Neural cell (in vitro differentiated cells): ENCODE measurements around the gene S100A1. TPM values are rescaled to one million over a fixed set of nuclear protein-coding genes. Genes with fewer than 3 reads are reported as not detected.

ENCODE experiments used
- H2AFZ ChIP-seq: fragments of 200-600, 300-800 bp; sonication (generic), shearing (Covaris generic); 2 replicates; pipeline ENCODE4 v1.6.0; 2014; ENCODE audit warnings: low read depth, mild to moderate bottlenecking, antibody characterized with exemption, low read length, moderate library complexity
- H3F3A ChIP-seq: fragments of 200-600 bp; shearing (Covaris generic); 2 replicates; pipeline ENCODE4 v1.6.1; 2016; ENCODE audit warnings: mild to moderate bottlenecking, moderate library complexity, mixed read lengths, antibody characterized with exemption, low read length; ENCODE audit not compliant: insufficient read depth, poor library complexity, severe bottlenecking
- H3K27ac ChIP-seq: fragments of 200-600, 300-800 bp; sonication (generic), shearing (Covaris generic); 2 replicates; pipeline ENCODE4 v1.5.1; 2014; ENCODE audit warnings: mild to moderate bottlenecking, low read length, moderate library complexity
- H3K27me3 ChIP-seq: fragments of 300-800, 200-600 bp; sonication (generic), shearing (Covaris generic); 2 replicates; pipeline ENCODE4 v1.6.0; 2014; ENCODE audit warnings: mild to moderate bottlenecking, low read depth, low read length, moderate library complexity; ENCODE audit not compliant: insufficient read depth
- H3K36me3 ChIP-seq: fragments of 300-800, 200-600 bp; sonication (generic), shearing (Covaris generic); 2 replicates; pipeline ENCODE4 v1.5.1; 2014; ENCODE audit warnings: mild to moderate bottlenecking, antibody characterized with exemption, low read length, moderate library complexity; ENCODE audit not compliant: insufficient read depth
- H3K4me2 ChIP-seq: fragments of 300-800, 200-600 bp; sonication (generic), shearing (Covaris generic); 2 replicates; pipeline ENCODE4 v1.6.0; 2014; ENCODE audit warnings: mild to moderate bottlenecking, low read length
- H3K4me3 ChIP-seq: fragments of 300-800, 200-600 bp; sonication (generic), shearing (Covaris generic); 2 replicates; pipeline ENCODE4 v1.5.1; 2014; ENCODE audit warnings: mild to moderate bottlenecking, low read length, moderate library complexity
- H3K79me2 ChIP-seq: fragments of 200-600 bp; shearing (Covaris generic); replicated peaks from 2 replicates; pipeline ENCODE4 v1.6.0; 2014; ENCODE audit warnings: mild to moderate bottlenecking, low read length, moderate library complexity; ENCODE audit not compliant: insufficient read depth
- H3K9ac ChIP-seq: fragments of 300-800, 200-600 bp; sonication (generic), shearing (Covaris generic); 2 replicates; pipeline ENCODE4 v1.6.1; 2016; ENCODE audit warnings: mild to moderate bottlenecking, low read length, mixed read lengths
- H3K9me2 ChIP-seq: fragments of 200-600 bp; shearing (Covaris generic); 2 replicates; pipeline ENCODE4 v1.6.1; 2016; ENCODE audit warnings: mild to moderate bottlenecking, low read length, mixed read lengths; ENCODE audit not compliant: insufficient read depth
- H3K9me3 ChIP-seq: fragments of 200-600, 300-800 bp; sonication (generic), shearing (Covaris generic); 2 replicates; pipeline ENCODE4 v1.6.1; 2016; ENCODE audit warnings: mild to moderate bottlenecking, mixed run types, low read length, moderate library complexity, mixed read lengths
- H4K20me1 ChIP-seq: fragments of 200-600 bp; shearing (Covaris generic); 2 replicates; pipeline ENCODE4 v1.6.1; 2016; ENCODE audit warnings: mild to moderate bottlenecking, mixed run types; ENCODE audit not compliant: insufficient read depth
- EP300 ChIP-seq: fragments of 450-650 bp; conservative IDR thresholded peaks from 2 replicates; pipeline ENCODE4 v1.6.1; 2014; ENCODE audit warnings: antibody characterized with exemption, mild to moderate bottlenecking, moderate library complexity; ENCODE audit not compliant: poor library complexity, severe bottlenecking
- EZH2 ChIP-seq: fragments of 200-600, 300-800 bp; shearing (Covaris generic), sonication (generic); IDR thresholded peaks from 2 replicates; pipeline ENCODE4 v1.6.1; 2014; ENCODE audit warnings: antibody characterized with exemption, low read length, borderline replicate concordance, mild to moderate bottlenecking; ENCODE audit not compliant: insufficient read depth, poor library complexity, severe bottlenecking
- MXI1 ChIP-seq: fragments of 450-650 bp; conservative IDR thresholded peaks from 2 replicates; pipeline ENCODE4 v1.6.1; 2014; ENCODE audit warnings: antibody characterized with exemption, mild to moderate bottlenecking; ENCODE audit not compliant: poor library complexity, severe bottlenecking
- POLR2AphosphoS5 ChIP-seq: IDR thresholded peaks from 2 replicates; pipeline ENCODE4 v1.6.1; 2012
- RAD21 ChIP-seq: fragments of 450-650 bp; conservative IDR thresholded peaks from 2 replicates; pipeline ENCODE4 v1.6.1; 2014; ENCODE audit warnings: antibody characterized with exemption, mild to moderate bottlenecking, moderate library complexity
- SMC3 ChIP-seq: fragments of 450-650 bp; conservative IDR thresholded peaks from 2 replicates; pipeline ENCODE4 v1.6.1; 2014; ENCODE audit warnings: antibody characterized with exemption, mild to moderate bottlenecking, moderate library complexity; ENCODE audit not compliant: poor library complexity
- TAF1 ChIP-seq: IDR thresholded peaks from 2 replicates; pipeline ENCODE4 v1.6.1; 2012; ENCODE audit warnings: low read depth
- polyA plus RNA-seq: library from polyadenylated mRNA; depleted of rRNA; stranded (reverse); fragments of >200 nt; gene quantifications from 2 replicates; pipeline ENCODE4 v1.2.3, GENCODE V29; 2014
- TF ChIP-seq, protein P1 (sequence below): IDR thresholded peaks from 2 replicates; pipeline ENCODE4 v1.6.1; 2012; ENCODE audit warnings: borderline replicate concordance
- TF ChIP-seq, protein P2 (sequence below): fragments of 450-650 bp; IDR thresholded peaks from 2 replicates; pipeline ENCODE4 v1.5.1; 2014; ENCODE audit warnings: antibody characterized with exemption, mild to moderate bottlenecking, moderate library complexity; ENCODE audit not compliant: poor library complexity, severe bottlenecking

Gene S100A1
- polyA plus RNA-seq, 1 donor from 2014 or later, result not detected

- Histone ChIP-seq H3K27ac (no peak overlapping the region), H3K4me3 (peak overlapping the region; percentile 79)
- no peak for TF ChIP-seq MXI1
- TF ChIP-seq, protein P1, sequence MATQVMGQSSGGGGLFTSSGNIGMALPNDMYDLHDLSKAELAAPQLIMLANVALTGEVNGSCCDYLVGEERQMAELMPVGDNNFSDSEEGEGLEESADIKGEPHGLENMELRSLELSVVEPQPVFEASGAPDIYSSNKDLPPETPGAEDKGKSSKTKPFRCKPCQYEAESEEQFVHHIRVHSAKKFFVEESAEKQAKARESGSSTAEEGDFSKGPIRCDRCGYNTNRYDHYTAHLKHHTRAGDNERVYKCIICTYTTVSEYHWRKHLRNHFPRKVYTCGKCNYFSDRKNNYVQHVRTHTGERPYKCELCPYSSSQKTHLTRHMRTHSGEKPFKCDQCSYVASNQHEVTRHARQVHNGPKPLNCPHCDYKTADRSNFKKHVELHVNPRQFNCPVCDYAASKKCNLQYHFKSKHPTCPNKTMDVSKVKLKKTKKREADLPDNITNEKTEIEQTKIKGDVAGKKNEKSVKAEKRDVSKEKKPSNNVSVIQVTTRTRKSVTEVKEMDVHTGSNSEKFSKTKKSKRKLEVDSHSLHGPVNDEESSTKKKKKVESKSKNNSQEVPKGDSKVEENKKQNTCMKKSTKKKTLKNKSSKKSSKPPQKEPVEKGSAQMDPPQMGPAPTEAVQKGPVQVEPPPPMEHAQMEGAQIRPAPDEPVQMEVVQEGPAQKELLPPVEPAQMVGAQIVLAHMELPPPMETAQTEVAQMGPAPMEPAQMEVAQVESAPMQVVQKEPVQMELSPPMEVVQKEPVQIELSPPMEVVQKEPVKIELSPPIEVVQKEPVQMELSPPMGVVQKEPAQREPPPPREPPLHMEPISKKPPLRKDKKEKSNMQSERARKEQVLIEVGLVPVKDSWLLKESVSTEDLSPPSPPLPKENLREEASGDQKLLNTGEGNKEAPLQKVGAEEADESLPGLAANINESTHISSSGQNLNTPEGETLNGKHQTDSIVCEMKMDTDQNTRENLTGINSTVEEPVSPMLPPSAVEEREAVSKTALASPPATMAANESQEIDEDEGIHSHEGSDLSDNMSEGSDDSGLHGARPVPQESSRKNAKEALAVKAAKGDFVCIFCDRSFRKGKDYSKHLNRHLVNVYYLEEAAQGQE, result no peak
These were observed 31.4 kb downstream of the S100A1 start for GRCh38 chr1:153659656-153660055.

GRCh38 chr1:153661111-153661708 lies 33.0 kb downstream of the S100A1 start:
- Histone ChIP-seq H3F3A (peaks cover 3% of the 10 kb centered on the region), H3K27ac (no peak overlapping the region), H3K4me3 (no peak overlapping the region), H3K36me3 (no peaks in the 10 kb centered on the region), H3K27me3 (no peaks in the 10 kb centered on the region), H4K20me1 (no peaks in the 10 kb centered on the region), H3K9me3 (no peaks in the 10 kb centered on the region), H3K9ac (no peak overlapping the region), H2AFZ (no peak overlapping the region), H3K4me2 (no peak overlapping the region), H3K79me2 (peaks cover 15% of the 10 kb centered on the region), H3K9me2 (no peaks in the 10 kb centered on the region)
- TF ChIP-seq, protein P2, sequence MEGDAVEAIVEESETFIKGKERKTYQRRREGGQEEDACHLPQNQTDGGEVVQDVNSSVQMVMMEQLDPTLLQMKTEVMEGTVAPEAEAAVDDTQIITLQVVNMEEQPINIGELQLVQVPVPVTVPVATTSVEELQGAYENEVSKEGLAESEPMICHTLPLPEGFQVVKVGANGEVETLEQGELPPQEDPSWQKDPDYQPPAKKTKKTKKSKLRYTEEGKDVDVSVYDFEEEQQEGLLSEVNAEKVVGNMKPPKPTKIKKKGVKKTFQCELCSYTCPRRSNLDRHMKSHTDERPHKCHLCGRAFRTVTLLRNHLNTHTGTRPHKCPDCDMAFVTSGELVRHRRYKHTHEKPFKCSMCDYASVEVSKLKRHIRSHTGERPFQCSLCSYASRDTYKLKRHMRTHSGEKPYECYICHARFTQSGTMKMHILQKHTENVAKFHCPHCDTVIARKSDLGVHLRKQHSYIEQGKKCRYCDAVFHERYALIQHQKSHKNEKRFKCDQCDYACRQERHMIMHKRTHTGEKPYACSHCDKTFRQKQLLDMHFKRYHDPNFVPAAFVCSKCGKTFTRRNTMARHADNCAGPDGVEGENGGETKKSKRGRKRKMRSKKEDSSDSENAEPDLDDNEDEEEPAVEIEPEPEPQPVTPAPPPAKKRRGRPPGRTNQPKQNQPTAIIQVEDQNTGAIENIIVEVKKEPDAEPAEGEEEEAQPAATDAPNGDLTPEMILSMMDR, result no peak
- TF ChIP-seq MXI1, result no peak
- no peak for TF ChIP-seq EZH2
- no peak for TF ChIP-seq RAD21
- TF ChIP-seq POLR2AphosphoS5, result no peak
- TF ChIP-seq TAF1, result no peak
- TF ChIP-seq, protein P1, result no peak
- TF ChIP-seq SMC3, result no peak
- no peak for TF ChIP-seq EP300

More at GRCh38 chr1:153659656-153660055, 31.4 kb downstream of the S100A1 start:
- H3K79me2 ChIP-seq, result peaks cover 15% of the 10 kb centered on the region
- peaks cover 3% of the 10 kb centered on the region for H3F3A ChIP-seq
- no peaks in the 10 kb centered on the region for H4K20me1 ChIP-seq
- no peaks in the 10 kb centered on the region for H3K27me3 ChIP-seq
- peak overlapping the region; percentile 57 for H3K4me2 ChIP-seq
- no peak overlapping the region for H2AFZ ChIP-seq
- H3K9me2 ChIP-seq, result no peaks in the 10 kb centered on the region
- H3K36me3 ChIP-seq, result no peaks in the 10 kb centered on the region
- H3K9ac ChIP-seq, result peak overlapping the region; percentile 86
- H3K9me3 ChIP-seq, result no peaks in the 10 kb centered on the region
